ENCODE measurements around the gene SAE1. TPM values are rescaled to one million over a fixed set of nuclear protein-coding genes. Genes with fewer than 3 reads are reported as not detected.

SAE1 gene
- polyA plus RNA-seq, 1 experiment: 138 TPM

GRCh38 chr19:47210180-47210490 lies 79.5 kb downstream of the SAE1 start:
- no peak for TF ChIP-seq CTCF (IDR thresholded peaks at IDR 0.05; ENCODE audit: insufficient read depth, low read depth, low read length)
- Histone ChIP-seq H3K36me3 (ENCODE audit: control insufficient read depth, insufficient read depth, low read length) (peaks cover 14% of the 10 kb centered on the region), H3K4me3 (ENCODE audit: low read depth, low read length) (no peak overlapping the region), H3K27me3 (ENCODE audit: control insufficient read depth, insufficient read depth, low read length) (no peaks in the 10 kb centered on the region)
- no peak for DNase-seq (ENCODE audit: low read depth)
- ChIA-PET CTCF (interaction anchor here (0.7 to 11.3 kb wide), 24 partner anchors 10 to 131 kb away, joined by 3 to 229 read pairs (median 6); partner anchors contain the start of gene CCDC9), POLR2A (interaction anchor here (0.6 to 1.5 kb wide), 4 partner anchors 16 to 400 kb away, joined by 3 to 13 read pairs (median 4); no protein-coding TSS in a partner anchor)

DNA sequence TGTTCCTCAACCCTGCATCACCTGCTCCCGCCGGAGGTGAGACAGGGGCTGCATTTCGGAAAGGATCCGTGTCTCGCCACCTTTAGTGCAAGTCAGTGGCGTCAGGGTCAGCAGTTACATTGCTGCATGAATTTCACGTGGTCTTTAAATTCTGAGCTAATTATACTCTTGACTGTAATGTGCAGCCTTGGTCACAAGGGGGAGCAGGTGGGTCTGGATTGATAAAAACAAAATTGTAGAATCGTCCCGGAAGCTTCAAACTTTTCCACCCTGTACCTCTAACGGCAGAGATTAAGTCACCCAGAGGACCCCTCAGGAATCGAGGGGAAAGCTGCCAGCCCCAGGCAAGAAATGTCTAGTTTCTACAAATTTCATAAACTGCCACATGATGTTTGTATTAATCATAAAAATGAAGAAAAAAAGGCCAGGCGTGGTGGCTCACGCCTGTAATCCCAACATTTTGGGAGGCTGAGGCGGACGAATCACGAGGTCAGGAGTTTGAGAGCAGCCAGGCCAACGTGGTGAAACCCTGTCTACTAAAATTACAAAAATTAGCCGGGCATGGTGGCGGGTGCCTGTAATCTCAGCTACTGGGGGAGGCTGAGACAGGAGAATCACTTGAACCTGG lies 80.2 kb downstream of the SAE1 start:
- H3K4me3 ChIP-seq (ENCODE audit: low read depth, low read length): no peak overlapping the region
- H3K27me3 ChIP-seq (ENCODE audit: control insufficient read depth, insufficient read depth, low read length): no peaks in the 10 kb centered on the region
- ChIA-PET CTCF (interaction anchor here (0.6 to 11.3 kb wide), 27 partner anchors 9 to 131 kb away, joined by 3 to 229 read pairs (median 6); partner anchors contain the start of gene CCDC9), POLR2A (interaction anchor here (0.6 to 1.5 kb wide), 4 partner anchors 15 to 399 kb away, joined by 3 to 13 read pairs (median 4); no protein-coding TSS in a partner anchor)
- peak; percentile 78 for TF ChIP-seq CTCF (IDR thresholded peaks at IDR 0.05; ENCODE audit: insufficient read depth, low read depth, low read length)
- H3K36me3 ChIP-seq (ENCODE audit: control insufficient read depth, insufficient read depth, low read length): peaks cover 11% of the 10 kb centered on the region
- DNase-seq (ENCODE audit: low read depth): peak; percentile 50

- Histone ChIP-seq H3K4me3 (ENCODE audit: low read depth, low read length) (no peak overlapping the region), H3K27me3 (ENCODE audit: control insufficient read depth, insufficient read depth, low read length) (no peaks in the 10 kb centered on the region), H3K36me3 (ENCODE audit: control insufficient read depth, insufficient read depth, low read length) (peaks cover 9% of the 10 kb centered on the region)
- CTCF ChIA-PET: interaction anchor here (11.3 kb wide), 1 partner anchor 30 kb away, joined by 229 read pairs; no protein-coding TSS in a partner anchor
- DNase-seq (ENCODE audit: low read depth): no peak
- no peak for TF ChIP-seq CTCF (IDR thresholded peaks at IDR 0.05; ENCODE audit: insufficient read depth, low read depth, low read length)
- POLR2A ChIA-PET: interaction anchor here (0.6 kb wide), 1 partner anchor 136 kb away, joined by 3 read pairs; no protein-coding TSS in a partner anchor
These were observed 84.9 kb downstream of the SAE1 start for GRCh38 chr19:47215581-47215980.

DNA sequence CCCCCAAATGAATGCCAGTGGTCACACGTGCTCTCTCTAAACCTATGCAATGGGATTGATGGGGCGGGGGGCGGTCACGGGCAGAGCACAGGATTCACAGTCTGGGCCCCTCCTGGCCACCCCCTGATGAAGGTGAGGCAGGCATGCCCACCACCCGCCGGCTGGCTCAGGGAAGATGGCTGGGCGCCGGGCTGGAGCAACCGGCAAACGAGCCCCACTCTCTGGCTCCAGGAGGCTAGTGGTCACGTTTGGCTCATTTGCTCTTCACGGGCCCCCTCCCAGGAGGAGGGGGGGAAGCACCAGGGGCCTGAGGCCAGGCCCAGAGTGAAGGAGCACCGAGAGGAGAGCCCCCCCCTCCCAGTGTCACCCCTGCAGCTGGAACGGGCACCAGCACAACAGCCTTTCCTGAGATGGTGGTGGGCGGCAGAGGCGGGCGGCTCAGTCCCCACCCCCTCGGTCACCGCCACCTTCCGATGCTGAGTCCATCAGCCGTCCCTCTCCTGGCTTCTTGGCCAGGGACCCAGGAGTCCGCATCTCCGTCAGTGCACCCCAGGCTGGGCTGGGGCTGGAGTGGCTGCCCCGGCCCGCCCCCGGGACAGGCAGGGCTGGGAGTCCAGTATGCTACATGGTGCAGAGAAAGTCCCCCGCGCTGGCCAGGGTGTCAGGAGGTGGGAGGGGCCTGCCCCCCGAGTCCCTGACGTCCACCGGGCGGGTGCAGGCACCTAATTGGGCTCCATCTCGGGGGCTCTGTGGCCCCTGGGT lies 90.6 kb downstream of the SAE1 start:
- CTCF ChIA-PET: interaction anchor here (7.1 kb wide), 1 partner anchor 10 kb away, joined by 51 read pairs; no protein-coding TSS in a partner anchor
- POLR2A ChIA-PET: no interaction called here
- peaks cover 23% of the 10 kb centered on the region for H3K36me3 ChIP-seq (ENCODE audit: control insufficient read depth, insufficient read depth, low read length)
- H3K27me3 ChIP-seq (ENCODE audit: control insufficient read depth, insufficient read depth, low read length): no peaks in the 10 kb centered on the region
- TF ChIP-seq CTCF (IDR thresholded peaks at IDR 0.05; ENCODE audit: insufficient read depth, low read depth, low read length): no peak
- no peak overlapping the region for H3K4me3 ChIP-seq (ENCODE audit: low read depth, low read length)
- no peak for DNase-seq (ENCODE audit: low read depth)

DNA sequence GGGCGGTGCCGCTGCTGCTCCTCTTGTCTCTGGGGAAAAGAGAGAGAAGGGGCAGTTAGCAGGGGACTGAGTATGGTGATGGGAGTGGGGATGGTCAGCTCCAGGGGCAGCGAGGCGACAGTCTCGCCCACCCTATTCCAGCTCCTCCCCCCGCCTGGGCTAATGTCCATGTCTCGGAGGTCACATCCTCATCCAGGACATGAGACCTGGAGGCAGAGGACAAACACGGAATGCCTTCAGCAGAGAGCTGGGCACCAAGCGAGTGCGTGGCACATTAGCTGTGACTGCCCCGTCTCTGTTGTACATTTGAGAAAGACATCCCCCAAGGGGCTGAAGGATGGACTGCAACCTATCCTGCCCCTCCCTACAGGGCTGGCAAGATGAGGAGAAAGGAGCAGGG lies 91.3 kb downstream of the SAE1 start:
- H3K4me3 ChIP-seq (ENCODE audit: low read depth, low read length): no peak overlapping the region
- no peaks in the 10 kb centered on the region for H3K27me3 ChIP-seq (ENCODE audit: control insufficient read depth, insufficient read depth, low read length)
- peaks cover 27% of the 10 kb centered on the region for H3K36me3 ChIP-seq (ENCODE audit: control insufficient read depth, insufficient read depth, low read length)
- ChIA-PET POLR2A (no interaction called here), CTCF (interaction anchor here (2.5 to 7.1 kb wide), 2 partner anchors 11 to 22 kb away, joined by 13 to 51 read pairs; no protein-coding TSS in a partner anchor)
- no peak for DNase-seq (ENCODE audit: low read depth)
- no peak for TF ChIP-seq CTCF (IDR thresholded peaks at IDR 0.05; ENCODE audit: insufficient read depth, low read depth, low read length)

All from BJ (cell line).